Measurements from ENCODE around the gene HSD3B7.
A peak's percentile ranks its signal among the peaks of the same experiment; 100 is the strongest.

HSD3B7 gene

GRCh38 chr16:31032736-31033708 lies 48.0 kb downstream of the HSD3B7 start, which contains the start of gene STX4:
STX4 (plus strand) TSS chr16:31033558; CDS start chr16:31033806, 248 bp downstream.
- no peaks in the 10 kb centered on the region for H3K27me3 ChIP-seq (ENCODE audit: insufficient read depth, insufficient read length)
- TF ChIP-seq ZNF274 (IDR thresholded peaks at IDR 0.05; ENCODE audit: low read depth, low read length), result no peak
- no peak for TF ChIP-seq SUZ12 (IDR thresholded peaks at IDR 0.05; ENCODE audit: extremely low read depth, insufficient read depth, insufficient read length)
- no peak for TF ChIP-seq YY1 (IDR thresholded peaks at IDR 0.05; ENCODE audit: insufficient read depth, insufficient read length)
- H3K4me3 ChIP-seq (ENCODE audit: insufficient read length, low read depth), result peak within 1 kb of the TSS; percentile 96
- H3K9ac ChIP-seq (ENCODE audit: insufficient read length, low read depth), result peak within 1 kb of the TSS; percentile 83
- H3K9me3 ChIP-seq (ENCODE audit: insufficient read depth, low read length), result no peaks in the 10 kb centered on the region
- DNase-seq (ENCODE audit: low read depth, low spot score), result peak; percentile 91
- H3K4me1 ChIP-seq (ENCODE audit: insufficient read depth, insufficient read length), result peaks cover 10% of the 10 kb centered on the region
- H3K36me3 ChIP-seq (ENCODE audit: insufficient read depth, insufficient read length, low read length), result peaks cover 21% of the 10 kb centered on the region

- H3K27me3 ChIP-seq (ENCODE audit: insufficient read depth, insufficient read length), result no peaks in the 10 kb centered on the region
- TF ChIP-seq YY1 (IDR thresholded peaks at IDR 0.05; ENCODE audit: insufficient read depth, insufficient read length), result no peak
- no peak for TF ChIP-seq SUZ12 (IDR thresholded peaks at IDR 0.05; ENCODE audit: extremely low read depth, insufficient read depth, insufficient read length)
- no peak for TF ChIP-seq ZNF274 (IDR thresholded peaks at IDR 0.05; ENCODE audit: low read depth, low read length)
- DNase-seq (ENCODE audit: low read depth, low spot score), result no peak
- H3K4me1 ChIP-seq (ENCODE audit: insufficient read depth, insufficient read length), result peaks cover 10% of the 10 kb centered on the region
- peak overlapping the region; percentile 83 for H3K9ac ChIP-seq (ENCODE audit: insufficient read length, low read depth)
- no peaks in the 10 kb centered on the region for H3K9me3 ChIP-seq (ENCODE audit: insufficient read depth, low read length)
- peak overlapping the region; percentile 96 for H3K4me3 ChIP-seq (ENCODE audit: insufficient read length, low read depth)
- peaks cover 30% of the 10 kb centered on the region for H3K36me3 ChIP-seq (ENCODE audit: insufficient read depth, insufficient read length, low read length)
These were observed 48.9 kb downstream of the HSD3B7 start for GRCh38 chr16:31033709-31034492.

GRCh38 chr16:31036691-31037090 lies 51.7 kb downstream of the HSD3B7 start:
- no peak for DNase-seq (ENCODE audit: low read depth, low spot score)
- Histone ChIP-seq H3K4me1 (ENCODE audit: insufficient read depth, insufficient read length) (peaks cover 6% of the 10 kb centered on the region), H3K36me3 (ENCODE audit: insufficient read depth, insufficient read length, low read length) (peaks cover 50% of the 10 kb centered on the region), H3K4me3 (ENCODE audit: insufficient read length, low read depth) (no peak overlapping the region), H3K9ac (ENCODE audit: insufficient read length, low read depth) (no peak overlapping the region), H3K27me3 (ENCODE audit: insufficient read depth, insufficient read length) (no peaks in the 10 kb centered on the region), H3K9me3 (ENCODE audit: insufficient read depth, low read length) (no peaks in the 10 kb centered on the region)
- no peak for TF ChIP-seq YY1 (IDR thresholded peaks at IDR 0.05; ENCODE audit: insufficient read depth, insufficient read length)
- no peak for TF ChIP-seq SUZ12 (IDR thresholded peaks at IDR 0.05; ENCODE audit: extremely low read depth, insufficient read depth, insufficient read length)
- no peak for TF ChIP-seq ZNF274 (IDR thresholded peaks at IDR 0.05; ENCODE audit: low read depth, low read length)

All from NT2/D1 (cell line).